ENCODE measurements around the gene MED27.

The MED27 gene

GRCh38 chr9:132007371-132008025 is 72.2 kb downstream of the MED27 start:
- no peak overlapping the region for H3K4me3 ChIP-seq (ENCODE audit: low read depth, low read length)
- DNase-seq (ENCODE audit: low read depth): no peak
- TF ChIP-seq, protein P1, sequence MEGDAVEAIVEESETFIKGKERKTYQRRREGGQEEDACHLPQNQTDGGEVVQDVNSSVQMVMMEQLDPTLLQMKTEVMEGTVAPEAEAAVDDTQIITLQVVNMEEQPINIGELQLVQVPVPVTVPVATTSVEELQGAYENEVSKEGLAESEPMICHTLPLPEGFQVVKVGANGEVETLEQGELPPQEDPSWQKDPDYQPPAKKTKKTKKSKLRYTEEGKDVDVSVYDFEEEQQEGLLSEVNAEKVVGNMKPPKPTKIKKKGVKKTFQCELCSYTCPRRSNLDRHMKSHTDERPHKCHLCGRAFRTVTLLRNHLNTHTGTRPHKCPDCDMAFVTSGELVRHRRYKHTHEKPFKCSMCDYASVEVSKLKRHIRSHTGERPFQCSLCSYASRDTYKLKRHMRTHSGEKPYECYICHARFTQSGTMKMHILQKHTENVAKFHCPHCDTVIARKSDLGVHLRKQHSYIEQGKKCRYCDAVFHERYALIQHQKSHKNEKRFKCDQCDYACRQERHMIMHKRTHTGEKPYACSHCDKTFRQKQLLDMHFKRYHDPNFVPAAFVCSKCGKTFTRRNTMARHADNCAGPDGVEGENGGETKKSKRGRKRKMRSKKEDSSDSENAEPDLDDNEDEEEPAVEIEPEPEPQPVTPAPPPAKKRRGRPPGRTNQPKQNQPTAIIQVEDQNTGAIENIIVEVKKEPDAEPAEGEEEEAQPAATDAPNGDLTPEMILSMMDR (IDR thresholded peaks at IDR 0.05; ENCODE audit: control insufficient read depth, extremely low read depth, insufficient read depth): no peak

GRCh38 chr9:132006677-132007370 is 72.8 kb downstream of the MED27 start:
- no peak for DNase-seq (ENCODE audit: low read depth)
- TF ChIP-seq, protein P1 (IDR thresholded peaks at IDR 0.05; ENCODE audit: control insufficient read depth, extremely low read depth, insufficient read depth): no peak
- H3K4me3 ChIP-seq (ENCODE audit: low read depth, low read length): no peak overlapping the region

DNA sequence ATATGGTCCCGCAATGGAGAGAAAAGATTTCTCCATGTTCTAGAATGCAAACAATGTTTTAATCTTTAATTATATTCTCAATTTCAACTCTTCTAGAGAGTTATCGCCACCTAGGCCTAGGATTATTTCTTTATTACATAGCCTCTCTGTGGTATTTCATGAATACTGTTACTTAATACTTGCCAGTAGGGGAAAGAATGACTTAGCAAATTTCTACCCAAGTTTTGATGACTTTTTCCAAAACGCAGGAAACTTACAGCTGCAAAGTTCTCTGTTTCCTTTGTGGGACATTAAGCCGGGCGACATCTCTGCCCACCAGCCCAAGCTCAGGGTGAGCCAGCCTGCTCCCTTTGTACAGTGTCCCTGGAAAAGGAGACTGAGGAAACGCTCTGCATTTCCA is 73.8 kb downstream of the MED27 start:
- H3K4me3 ChIP-seq (ENCODE audit: low read depth, low read length): no peak overlapping the region
- DNase-seq (ENCODE audit: low read depth): no peak
- TF ChIP-seq, protein P1 (IDR thresholded peaks at IDR 0.05; ENCODE audit: control insufficient read depth, extremely low read depth, insufficient read depth): no peak

GRCh38 chr9:132004323-132004722 is 75.3 kb downstream of the MED27 start:
- DNase-seq (ENCODE audit: low read depth): no peak
- no peak overlapping the region for H3K4me3 ChIP-seq (ENCODE audit: low read depth, low read length)
- TF ChIP-seq, protein P1 (IDR thresholded peaks at IDR 0.05; ENCODE audit: control insufficient read depth, extremely low read depth, insufficient read depth): no peak

DNA sequence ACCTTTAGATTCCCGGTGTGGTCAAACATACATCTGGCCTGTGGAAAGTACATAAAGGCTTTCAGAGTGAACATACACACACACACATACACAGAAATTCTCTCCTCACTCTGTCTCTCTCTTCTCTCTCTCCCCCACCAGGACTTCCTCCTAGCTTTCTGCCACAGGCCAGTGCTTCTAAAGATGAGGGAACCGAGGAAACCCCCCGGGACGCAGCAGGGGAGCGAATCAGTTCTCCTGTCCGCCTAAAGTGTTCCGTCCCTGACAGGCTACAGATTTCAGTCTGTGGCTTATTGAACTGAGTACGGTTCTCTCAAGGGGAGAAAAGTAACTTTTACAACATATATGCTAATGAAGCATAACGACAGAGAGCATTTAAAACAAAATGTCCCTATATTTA is 75.8 kb downstream of the MED27 start:
- DNase-seq (ENCODE audit: low read depth): no peak
- no peak overlapping the region for H3K4me3 ChIP-seq (ENCODE audit: low read depth, low read length)
- TF ChIP-seq, protein P1 (IDR thresholded peaks at IDR 0.05; ENCODE audit: control insufficient read depth, extremely low read depth, insufficient read depth): no peak

GRCh38 chr9:132003319-132003704 is 76.4 kb downstream of the MED27 start:
- DNase-seq (ENCODE audit: low read depth): no peak
- H3K4me3 ChIP-seq (ENCODE audit: low read depth, low read length): no peak overlapping the region
- TF ChIP-seq, protein P1 (IDR thresholded peaks at IDR 0.05; ENCODE audit: control insufficient read depth, extremely low read depth, insufficient read depth): no peak
